ENCODE data around the gene MYRF.
A peak's percentile ranks its signal among the peaks of the same experiment; 100 is the strongest.

MYRF gene

GRCh38 chr11:61718621-61719302 is 33.7 kb upstream of the MYRF start:
- no peak for DNase-seq (ENCODE audit: low spot score)

GRCh38 chr11:61719978-61720377 is 32.5 kb upstream of the MYRF start:
- DNase-seq (ENCODE audit: low spot score) = no peak

- no peak for DNase-seq (ENCODE audit: low spot score)
Observed at GRCh38 chr11:61720597-61720996, 31.8 kb upstream of the MYRF start.

- DNase-seq (ENCODE audit: low spot score) = no peak
Observed at GRCh38 chr11:61724437-61724836, 28.0 kb upstream of the MYRF start.

- DNase-seq (ENCODE audit: low spot score) = no peak
Observed at GRCh38 chr11:61725781-61726231, 26.6 kb upstream of the MYRF start.

- DNase-seq (ENCODE audit: low spot score) = no peak
Observed at GRCh38 chr11:61726775-61727174, 25.7 kb upstream of the MYRF start.

GRCh38 chr11:61727401-61727811 is 25.0 kb upstream of the MYRF start:
- DNase-seq (ENCODE audit: low spot score) = no peak

GRCh38 chr11:61728066-61728939 is 24.1 kb upstream of the MYRF start:
- no peak for DNase-seq (ENCODE audit: low spot score)

GRCh38 chr11:61728940-61729219 is 23.6 kb upstream of the MYRF start:
- no peak for DNase-seq (ENCODE audit: low spot score)

- DNase-seq (ENCODE audit: low spot score) = no peak
Observed at GRCh38 chr11:61730240-61730994, 22.0 kb upstream of the MYRF start.

GRCh38 chr11:61731211-61731951 is 21.1 kb upstream of the MYRF start:
- DNase-seq (ENCODE audit: low spot score) = no peak

GRCh38 chr11:61731952-61732675 is 20.3 kb upstream of the MYRF start:
- no peak for DNase-seq (ENCODE audit: low spot score)

- DNase-seq (ENCODE audit: low spot score) = no peak
Observed at GRCh38 chr11:61732705-61733104, 19.7 kb upstream of the MYRF start.

GRCh38 chr11:61733120-61733978 is 19.1 kb upstream of the MYRF start:
- DNase-seq (ENCODE audit: low spot score) = peak; percentile 79

GRCh38 chr11:61734767-61735166 is 17.7 kb upstream of the MYRF start:
- DNase-seq (ENCODE audit: low spot score) = no peak

- no peak for DNase-seq (ENCODE audit: low spot score)
Observed at GRCh38 chr11:61735391-61735790, 17.0 kb upstream of the MYRF start.

- no peak for DNase-seq (ENCODE audit: low spot score)
Observed at GRCh38 chr11:61736310-61736709, 16.1 kb upstream of the MYRF start.

GRCh38 chr11:61737131-61737530 is 15.3 kb upstream of the MYRF start:
- no peak for DNase-seq (ENCODE audit: low spot score)

- no peak for DNase-seq (ENCODE audit: low spot score)
Observed at GRCh38 chr11:61737636-61738386, 14.6 kb upstream of the MYRF start.

- DNase-seq (ENCODE audit: low spot score) = no peak
Observed at GRCh38 chr11:61738776-61739175, 13.7 kb upstream of the MYRF start.
